Posterior cingulate gyrus (tissue), 11 donors: ENCODE results near the gene OXGR1.
"Not testable (repeated sequence)": the region's sequence is repeated elsewhere in the genome, so short reads cannot be mapped to it uniquely, and the experiment has no call there.

Experiments used
- DNase-seq, 10 donors: peaks; one replicate each; pipeline versions ENCODE4 v3.0.0 to v3.0.0-alpha.2; 2020 to 2021; ENCODE audit warnings: mixed read lengths in 3 of 10
- intact Hi-C: fragments of 100-400 bp; cut with DNase I; formaldehyde crosslinking; loops from one replicate; pipeline ENCODE4 v1.15.1; 2023

OXGR1 gene

DNA sequence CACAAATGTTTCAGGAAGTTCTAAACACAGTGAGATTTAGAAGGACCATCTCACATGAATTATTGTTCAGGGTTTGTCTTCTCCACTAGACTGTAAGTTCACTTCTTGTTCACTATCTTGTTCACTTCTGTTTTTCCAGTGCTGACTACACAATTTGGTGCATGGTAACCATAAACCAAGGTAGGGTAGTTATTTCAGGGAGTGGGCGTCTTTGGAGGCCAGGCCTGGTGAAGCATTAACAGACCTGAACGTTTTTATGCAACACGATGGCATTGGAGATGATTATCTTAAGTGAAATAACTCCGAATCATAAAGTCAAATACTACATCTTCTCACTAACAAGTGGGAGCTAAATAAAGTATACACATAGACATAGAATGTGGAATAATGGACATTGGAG lies 14.4 kb upstream of the OXGR1 start:
- intact Hi-C loops = no loop called here
- DNase-seq = no peak

DNA sequence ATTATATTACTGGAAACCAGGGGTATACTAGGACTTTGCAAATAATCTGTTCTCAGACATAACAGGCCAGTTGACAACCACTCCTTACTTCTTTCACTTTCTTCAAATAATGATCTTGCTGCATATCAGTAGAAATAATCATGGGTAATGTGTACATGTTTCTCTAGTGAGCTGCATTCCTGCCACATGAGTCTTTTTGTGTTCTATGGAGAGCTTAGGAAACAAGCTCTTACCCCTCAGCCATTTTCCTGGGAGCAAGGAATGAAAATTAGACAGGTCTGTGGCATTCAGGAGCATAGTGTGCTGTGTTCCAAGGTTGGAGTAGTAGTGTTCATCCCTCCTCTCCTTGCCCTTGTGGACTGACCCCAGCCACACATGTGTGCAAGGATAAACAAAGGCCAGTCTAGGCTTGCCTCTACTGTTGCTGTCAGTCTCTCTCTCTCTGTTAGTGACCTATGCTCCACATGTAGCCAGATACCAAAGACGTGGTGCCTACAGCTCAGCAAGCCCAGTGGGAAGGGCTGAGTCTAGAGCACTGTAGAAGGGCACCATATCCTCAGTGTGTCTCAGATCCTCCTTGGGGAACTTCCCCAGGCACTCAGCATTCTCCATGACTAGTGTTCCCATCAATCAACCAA lies 11.5 kb upstream of the OXGR1 start:
- DNase-seq = no peak
- intact Hi-C loops = no loop called here

DNA sequence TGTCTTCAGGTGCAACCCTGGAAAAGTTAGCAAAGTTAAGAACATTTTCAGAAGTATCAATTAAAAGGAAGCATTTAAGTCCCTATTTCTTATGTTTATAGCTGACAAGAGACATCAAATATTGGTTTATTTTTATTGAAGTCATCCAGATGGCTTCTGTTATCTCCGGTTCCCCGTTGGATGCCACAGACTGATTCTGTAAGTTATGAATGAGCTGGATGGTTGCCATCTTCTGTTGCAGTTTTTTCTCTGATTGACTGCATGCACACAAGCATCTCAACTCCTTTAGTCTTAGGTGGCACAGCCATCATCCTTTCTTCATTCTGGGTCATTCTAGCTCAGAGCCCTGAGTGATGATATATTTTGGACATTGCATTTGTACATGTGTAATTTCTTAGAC lies 10.6 kb upstream of the OXGR1 start:
- DNase-seq = no peak
- intact Hi-C loops = no loop called here

- intact Hi-C loops = no loop called here
- DNase-seq = no peak
These were observed 10.0 kb upstream of the OXGR1 start for GRCh38 chr13:97004096-97004876.

DNA sequence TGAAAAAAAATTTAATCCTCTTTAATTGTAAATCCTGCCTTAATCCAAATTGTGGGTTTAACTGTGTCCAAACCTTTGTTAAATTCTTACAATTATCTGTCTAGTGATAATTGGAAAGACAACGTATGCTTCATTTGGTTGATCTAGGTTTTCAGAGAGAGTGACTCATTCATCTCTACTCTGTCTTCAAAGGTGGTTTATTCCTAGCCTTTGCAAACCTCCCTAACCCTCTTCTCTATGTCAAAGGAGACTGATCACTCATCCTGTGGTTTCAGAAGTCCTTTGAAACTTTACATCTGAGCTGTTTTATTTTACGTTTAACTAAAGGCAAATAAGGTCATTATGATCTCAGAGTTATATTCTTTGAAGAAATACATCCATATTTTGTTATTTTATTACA lies 8.8 kb upstream of the OXGR1 start:
- no peak for DNase-seq
- intact Hi-C loops = no loop called here

DNA sequence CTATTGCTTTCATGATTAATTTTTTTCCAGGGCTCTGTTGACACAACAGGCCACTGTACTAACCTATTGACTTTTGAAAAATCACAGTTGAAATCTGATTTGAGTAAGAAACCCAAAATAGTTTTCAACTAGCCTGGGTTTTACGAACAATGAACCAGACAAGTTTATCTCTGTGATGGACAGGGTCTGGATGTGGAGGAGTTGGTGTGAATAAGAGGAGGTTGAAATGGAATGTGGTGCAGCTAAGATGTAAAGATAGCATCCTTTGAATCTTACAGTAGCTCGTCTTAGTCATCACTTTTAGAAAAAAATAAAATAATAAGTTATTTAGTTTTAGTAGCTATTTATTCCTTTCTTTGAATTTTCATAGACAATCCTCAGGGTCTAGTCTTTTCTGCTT lies 8.3 kb upstream of the OXGR1 start:
- intact Hi-C loops = no loop called here

GRCh38 chr13:97001636-97002035 lies 7.4 kb upstream of the OXGR1 start:
- intact Hi-C loops = no loop called here
- DNase-seq = no peak

More for the DNA sequence above, 8.3 kb upstream of the OXGR1 start:
- DNase-seq = no peak

DNA sequence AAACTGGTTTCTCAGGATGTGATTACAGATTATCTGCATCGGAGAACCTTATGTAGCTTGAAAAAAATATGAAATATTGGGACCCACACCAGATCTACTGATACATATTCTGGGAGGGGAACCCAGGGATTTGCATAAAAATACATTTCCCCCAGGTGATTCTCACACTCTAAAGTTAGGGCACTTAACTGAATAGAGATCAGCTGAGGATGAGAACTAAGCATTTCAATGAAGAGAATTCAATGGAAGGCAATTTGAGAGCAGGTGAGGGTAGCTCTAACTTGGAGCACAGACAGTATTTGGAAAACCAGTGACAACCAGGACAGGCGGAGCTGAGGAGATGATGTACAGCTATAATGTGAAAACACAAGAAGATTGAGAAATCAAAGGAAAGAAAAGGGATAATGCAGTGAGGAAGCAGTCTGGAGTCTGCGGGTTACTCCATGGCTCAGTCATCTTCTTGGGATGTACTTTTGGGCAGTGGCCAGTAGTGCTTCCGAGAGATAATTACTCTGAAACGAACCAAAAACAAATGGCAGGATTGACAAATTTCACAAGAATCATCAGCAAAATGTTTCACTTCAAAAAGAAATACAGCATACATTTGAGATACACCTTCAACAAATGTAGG lies 6.1 kb upstream of the OXGR1 start:
- intact Hi-C loops = no loop called here
- DNase-seq = no peak

DNA sequence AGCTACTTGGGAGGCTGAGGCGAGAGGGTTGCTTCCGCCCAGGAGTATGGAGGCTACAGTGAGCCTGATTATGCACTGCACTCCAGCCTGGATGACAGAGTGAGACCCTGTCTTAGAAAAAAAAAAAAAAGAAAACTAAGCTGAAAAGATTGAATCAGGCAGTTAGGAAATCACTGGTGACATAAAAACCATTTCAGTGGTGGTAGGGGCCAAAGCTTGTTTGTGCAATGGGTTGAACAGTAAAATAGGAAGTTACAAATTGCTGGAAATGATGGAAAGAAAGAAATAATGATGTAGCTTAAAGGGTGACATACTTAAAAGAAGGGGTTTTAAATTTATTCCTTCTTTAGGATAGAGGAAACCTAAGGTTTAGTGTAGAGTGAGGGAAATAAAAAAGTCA lies 4.8 kb upstream of the OXGR1 start:
- intact Hi-C loops = no loop called here
- no peak for DNase-seq

GRCh38 chr13:96998051-96998450 lies 3.8 kb upstream of the OXGR1 start:
- intact Hi-C loops = no loop called here
- DNase-seq = no peak

DNA sequence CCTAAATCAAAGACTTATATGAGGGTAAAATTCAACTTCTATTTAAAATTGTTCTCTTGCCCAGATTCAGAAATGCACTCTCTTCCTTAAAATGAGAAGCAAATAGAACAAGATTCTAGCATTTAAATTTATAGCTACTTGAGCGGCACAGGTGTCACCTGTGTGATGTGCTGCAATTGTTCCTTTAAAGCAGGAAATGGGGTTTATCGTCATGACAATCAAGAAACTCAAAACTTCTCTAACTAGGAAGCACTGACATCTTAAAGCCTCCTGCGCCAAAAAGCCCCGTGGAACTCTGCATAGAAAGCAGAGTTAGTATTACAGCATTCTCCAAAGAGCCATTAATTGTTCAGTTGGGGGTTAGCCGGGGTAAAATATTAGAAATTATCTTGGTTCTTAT lies 2.6 kb upstream of the OXGR1 start:
- intact Hi-C loops = no loop called here

GRCh38 chr13:96996107-96996506 lies 1.8 kb upstream of the OXGR1 start:
- intact Hi-C loops = no loop called here
- DNase-seq = no peak

More for the DNA sequence above, 2.6 kb upstream of the OXGR1 start:
- DNase-seq = no peak

DNA sequence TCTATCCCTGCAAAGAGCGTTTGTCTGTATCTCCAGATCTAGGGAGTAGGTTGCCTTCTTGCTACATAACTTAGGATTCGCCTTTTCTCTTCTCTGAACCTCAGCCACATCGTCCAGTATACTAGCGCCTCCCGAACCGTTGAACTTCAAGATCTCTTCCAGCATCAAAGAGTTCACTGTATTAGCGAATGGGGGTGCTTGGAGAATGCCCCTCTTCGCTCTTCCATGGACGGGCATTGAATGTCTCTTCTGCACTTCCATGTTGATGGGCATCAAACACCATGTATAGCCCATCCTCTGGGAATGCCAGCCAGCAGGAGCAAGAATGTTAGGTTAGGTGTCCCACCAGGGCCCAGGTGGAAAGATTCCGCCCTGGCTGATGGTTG lies 575 bp upstream of the OXGR1 start:
- intact Hi-C loops = no loop called here

GRCh38 chr13:96993634-96994016 lies 651 bp downstream of the OXGR1 start:
- intact Hi-C loops = no loop called here
- DNase-seq = no peak

More for the DNA sequence above, 575 bp upstream of the OXGR1 start:
- DNase-seq = no peak

GRCh38 chr13:96992633-96993032 lies 1.6 kb downstream of the OXGR1 start:
- intact Hi-C loops = no loop called here
- no peak for DNase-seq

- intact Hi-C loops = no loop called here
- no peak for DNase-seq
These were observed 3.2 kb downstream of the OXGR1 start for GRCh38 chr13:96991072-96991471.

- intact Hi-C loops = no loop called here
- DNase-seq = no peak
These were observed 5.8 kb downstream of the OXGR1 start for GRCh38 chr13:96988441-96988840.

GRCh38 chr13:96984051-96984508 lies 10.2 kb downstream of the OXGR1 start:
- no peak for DNase-seq
- intact Hi-C loops = no loop called here

- no peak for DNase-seq
- intact Hi-C loops = no loop called here
These were observed 11.6 kb downstream of the OXGR1 start for GRCh38 chr13:96982672-96983071.

GRCh38 chr13:96979861-96980260 lies 14.4 kb downstream of the OXGR1 start:
- DNase-seq, intact Hi-C loops: not testable (repeated sequence)

DNA sequence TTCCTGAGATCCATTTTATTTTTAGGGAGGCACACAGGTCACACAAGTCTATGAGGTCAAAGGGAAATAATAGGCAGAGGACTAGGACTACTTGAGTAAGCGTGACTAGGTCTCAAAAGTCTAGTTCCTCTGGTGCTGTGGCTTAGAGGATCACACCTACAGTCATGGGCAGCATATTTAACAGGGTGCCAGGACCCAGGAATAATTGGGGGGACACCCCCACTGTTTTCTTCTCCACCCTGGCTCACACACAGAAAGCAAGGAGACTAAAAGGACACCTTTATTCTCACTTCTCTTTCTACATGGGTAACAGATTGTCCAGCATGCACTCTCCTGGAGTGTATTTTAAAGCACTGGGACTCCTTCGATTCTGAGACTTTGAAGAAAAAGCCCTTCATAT lies 26.2 kb downstream of the OXGR1 start:
- DNase-seq = no peak
- intact Hi-C loops = no loop called here

- intact Hi-C loops = no loop called here
- DNase-seq = no peak
These were observed 27.0 kb downstream of the OXGR1 start for GRCh38 chr13:96967248-96967745.
